ENCODE data around the gene HDAC11. TPM values are rescaled to one million over a fixed set of nuclear protein-coding genes. Genes with fewer than 3 reads are reported as not detected.

HDAC11 gene
- total RNA-seq, 1 experiment from 2014 or later, result 12.0 TPM

GRCh38 chr3:13548696-13549622 lies 68.9 kb downstream of the HDAC11 start, which contains the start of gene FBLN2 (continued):
- 0 out of 2 replicates have a peak, but pooled peaks have one; percentile 17 for TF ChIP-seq HMGXB4 (CRISPR knock-in tag; IDR thresholded peaks at IDR 0.05)
- TF ChIP-seq ARID4B (CRISPR knock-in tag; IDR thresholded peaks at IDR 0.05; ENCODE audit: borderline replicate concordance), result 0 out of 2 replicates have a peak, but pooled peaks have one; percentile 21
- TF ChIP-seq ZNF423 (CRISPR knock-in tag; IDR thresholded peaks at IDR 0.05), result 0 out of 2 replicates have a peak, but pooled peaks have one; percentile 10
- no peak for TF ChIP-seq CDX4 (CRISPR knock-in tag; IDR thresholded peaks at IDR 0.05; ENCODE audit: borderline replicate concordance)
- TF ChIP-seq ZNF232 (CRISPR knock-in tag; IDR thresholded peaks at IDR 0.05), result peak; percentile 49; the same call in 1 of the 2 replicates
- TF ChIP-seq, protein P1, sequence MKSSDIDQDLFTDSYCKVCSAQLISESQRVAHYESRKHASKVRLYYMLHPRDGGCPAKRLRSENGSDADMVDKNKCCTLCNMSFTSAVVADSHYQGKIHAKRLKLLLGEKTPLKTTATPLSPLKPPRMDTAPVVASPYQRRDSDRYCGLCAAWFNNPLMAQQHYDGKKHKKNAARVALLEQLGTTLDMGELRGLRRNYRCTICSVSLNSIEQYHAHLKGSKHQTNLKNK (CRISPR knock-in tag; IDR thresholded peaks at IDR 0.05), result no peak
- TF ChIP-seq CTCF (IDR thresholded peaks at IDR 0.05), result no peak
- TF ChIP-seq EMX1 (CRISPR knock-in tag; IDR thresholded peaks at IDR 0.05), result no peak
- peak; percentile 90 for TF ChIP-seq FOXP4 (CRISPR knock-in tag; IDR thresholded peaks at IDR 0.05)
- TF ChIP-seq TEAD1 (CRISPR knock-in tag; IDR thresholded peaks at IDR 0.05), result peak; percentile 52; the same call in 1 of the 2 replicates
- TF ChIP-seq, protein P2, sequence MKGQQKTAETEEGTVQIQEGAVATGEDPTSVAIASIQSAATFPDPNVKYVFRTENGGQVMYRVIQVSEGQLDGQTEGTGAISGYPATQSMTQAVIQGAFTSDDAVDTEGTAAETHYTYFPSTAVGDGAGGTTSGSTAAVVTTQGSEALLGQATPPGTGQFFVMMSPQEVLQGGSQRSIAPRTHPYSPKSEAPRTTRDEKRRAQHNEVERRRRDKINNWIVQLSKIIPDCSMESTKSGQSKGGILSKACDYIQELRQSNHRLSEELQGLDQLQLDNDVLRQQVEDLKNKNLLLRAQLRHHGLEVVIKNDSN (CRISPR knock-in tag; IDR thresholded peaks at IDR 0.05), result no peak
